NOMO-1 treated with dmso at 0.1 percent for 144 hours (cell line): Measurements from ENCODE around the gene ACYP1.
"Not testable (repeated sequence)": the region's sequence is repeated elsewhere in the genome, so short reads cannot be mapped to it uniquely, and the experiment has no call there.

Experiments
- DNase-seq: peaks from one replicate; lab custom pipeline; 2025; ENCODE audit not compliant: unreplicated experiment; lab: John Stamatoyannopoulos, UW

Gene ACYP1

DNA sequence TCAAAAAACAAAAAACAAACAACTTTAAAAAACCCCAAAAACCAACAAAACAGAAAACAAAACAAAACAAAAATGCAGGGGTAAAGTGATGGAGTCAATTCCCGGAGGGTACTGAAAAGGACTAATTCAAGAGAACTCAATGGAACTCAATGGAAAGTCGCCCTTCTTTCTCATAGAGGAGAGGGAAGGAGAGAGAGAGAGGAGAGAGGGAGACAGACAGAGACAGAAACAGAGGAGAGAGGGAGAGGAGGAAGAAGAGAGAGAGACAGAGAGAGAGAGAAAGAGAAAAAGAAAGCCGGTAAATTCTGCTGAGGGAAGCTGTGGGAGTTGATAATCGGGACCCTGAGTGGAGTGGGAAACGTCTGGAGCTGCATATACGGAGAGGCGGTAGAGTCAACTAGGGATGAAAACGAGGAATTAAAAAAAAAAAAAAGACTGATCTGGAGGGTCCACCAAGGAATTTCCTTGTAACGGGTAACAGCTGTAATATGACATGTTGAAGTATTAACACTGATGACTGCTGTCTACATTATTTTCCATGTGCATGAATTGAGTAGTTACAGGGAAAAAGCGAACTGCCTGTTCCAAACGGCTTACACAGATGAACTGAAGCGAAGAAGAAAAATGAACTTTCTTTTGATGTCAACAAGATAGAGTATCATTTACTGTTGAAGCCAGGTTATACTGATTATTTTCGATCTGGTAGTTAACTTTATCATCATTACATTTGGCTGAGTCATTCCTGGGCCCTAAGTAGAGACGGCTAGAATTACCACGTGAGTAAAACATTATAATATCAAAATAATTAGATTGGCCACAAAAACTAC lies 4.7 kb upstream of the ACYP1 start:
- no peak for DNase-seq

GRCh38 chr14:75067765-75068164 lies 3.9 kb upstream of the ACYP1 start:
- not testable (repeated sequence) for DNase-seq

DNA sequence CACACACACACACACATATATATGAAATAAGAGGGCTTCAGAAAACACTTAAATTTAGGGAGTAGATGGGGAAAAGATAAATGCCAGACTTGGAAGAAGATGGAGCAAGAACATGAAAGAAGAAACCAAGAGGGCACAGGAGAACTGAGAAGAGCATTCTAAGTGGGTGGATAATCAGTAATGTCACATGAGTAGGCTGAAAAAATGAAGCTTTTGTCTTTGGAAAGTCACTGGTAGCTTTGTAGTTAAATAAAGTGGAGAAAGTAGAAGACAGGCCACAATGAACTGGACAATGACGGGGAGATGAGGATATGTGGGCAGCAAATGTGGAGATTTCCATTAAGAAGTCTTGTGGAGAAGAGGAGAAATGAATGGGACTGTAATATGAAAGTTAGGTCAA lies 3.4 kb upstream of the ACYP1 start:
- no peak for DNase-seq

- DNase-seq, result no peak
These were observed 2.9 kb upstream of the ACYP1 start for GRCh38 chr14:75066691-75067090.

DNA sequence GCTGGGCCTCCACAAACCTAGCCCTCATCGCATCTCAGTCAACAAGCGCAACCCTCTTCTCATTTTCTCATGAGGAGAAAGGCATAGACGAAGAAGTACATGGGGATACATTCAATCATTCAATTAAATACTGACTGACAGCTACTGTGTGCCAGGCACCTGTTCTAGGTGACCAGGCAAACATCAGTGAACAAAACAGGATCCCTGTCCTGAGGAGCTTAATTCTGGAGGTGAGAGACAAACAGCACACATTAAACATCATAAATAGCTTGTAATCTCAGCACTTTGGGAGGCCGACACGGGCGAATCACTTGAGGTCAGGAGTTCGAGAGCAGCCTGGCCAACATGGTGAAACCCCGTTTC lies 362 bp upstream of the ACYP1 start:
- DNase-seq, result no peak

DNA sequence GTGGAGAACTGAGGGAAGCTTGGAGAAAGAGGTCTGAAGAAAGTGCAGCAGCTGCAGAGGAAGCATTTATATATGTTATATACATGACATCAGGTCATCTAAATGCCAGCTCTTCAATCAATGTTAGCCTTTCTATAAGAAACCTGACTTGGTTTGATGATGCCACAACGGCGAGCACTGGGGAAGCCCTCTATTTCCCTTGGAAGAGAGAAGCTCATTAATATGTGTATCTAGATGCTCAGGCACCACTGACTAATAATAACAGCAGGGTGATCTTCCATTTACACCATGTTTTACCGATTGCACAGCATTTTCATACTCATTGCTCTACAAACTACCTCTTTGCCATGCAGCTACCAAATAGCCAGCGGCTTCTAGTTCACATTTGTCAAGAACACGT lies 811 bp downstream of the ACYP1 start:
- no peak for DNase-seq

GRCh38 chr14:75060420-75060819 lies 3.4 kb downstream of the ACYP1 start:
- no peak for DNase-seq

- no peak for DNase-seq
These were observed 4.2 kb downstream of the ACYP1 start for GRCh38 chr14:75059642-75060041.

DNA sequence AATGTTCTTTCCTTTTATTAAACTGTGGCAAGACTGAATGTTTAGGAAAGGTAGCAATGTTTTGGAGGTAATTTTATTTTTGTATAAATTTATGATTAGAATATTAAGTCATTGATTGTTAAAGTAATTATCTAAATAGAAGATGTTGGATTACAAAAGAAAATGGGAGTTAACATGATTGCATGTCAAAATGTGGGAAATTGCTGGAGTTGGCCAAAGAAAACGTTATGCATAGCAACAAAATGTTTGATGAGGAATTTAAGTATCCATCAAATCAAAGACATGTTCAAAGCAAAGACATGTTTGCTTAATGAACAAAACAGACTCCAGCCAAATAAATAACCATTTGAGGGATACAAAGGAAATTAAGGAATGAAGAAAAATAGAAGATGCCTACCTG lies 9.4 kb downstream of the ACYP1 start:
- DNase-seq, result no peak

GRCh38 chr14:75053396-75054291 lies 10.2 kb downstream of the ACYP1 start:
- no peak for DNase-seq

DNA sequence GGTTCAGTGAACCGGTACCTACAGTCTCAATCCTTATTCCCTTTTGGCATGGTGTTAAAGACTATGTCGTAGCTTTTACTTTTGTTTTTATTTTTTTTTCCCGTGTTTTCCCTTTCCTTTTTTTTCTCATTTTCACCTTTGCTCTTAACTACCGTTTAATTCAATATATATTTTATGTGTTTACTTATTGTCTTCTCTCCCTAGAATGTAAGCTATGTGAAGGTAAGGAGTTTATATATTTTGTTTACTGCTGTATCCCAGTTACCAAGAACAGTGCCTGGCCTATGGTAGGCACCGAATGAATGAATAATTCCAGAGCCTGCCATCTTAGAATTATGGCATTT lies 12.3 kb downstream of the ACYP1 start:
- no peak for DNase-seq

GRCh38 chr14:75050852-75051555 lies 12.8 kb downstream of the ACYP1 start, which contains the start of gene MLH3:
Gene MLH3, minus strand, starts transcription at chr14:75051467. Its CDS starts 1,812 bp downstream, at chr14:75049655.
- peak; percentile 58 for DNase-seq

DNA sequence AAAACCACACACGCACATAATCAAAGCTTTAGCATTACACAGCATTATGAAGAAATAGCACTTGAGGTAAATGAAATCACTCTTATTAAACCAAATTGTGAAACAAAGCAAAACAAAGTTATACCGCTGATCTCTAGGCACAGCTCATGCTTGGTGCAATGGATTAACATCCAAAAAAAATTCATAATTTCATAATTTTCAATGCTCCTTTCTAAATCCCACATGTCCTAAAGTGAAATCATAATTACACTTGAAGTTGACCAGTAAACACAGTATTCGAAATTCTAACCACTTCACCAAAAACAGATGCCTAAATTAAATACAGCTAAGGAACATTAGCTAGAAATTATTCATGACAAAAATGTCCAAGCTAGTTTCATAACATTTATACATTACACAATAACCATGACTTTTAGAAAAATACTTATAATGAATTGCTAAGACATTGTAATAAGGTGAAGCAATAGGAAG lies 14.1 kb downstream of the ACYP1 start:
- DNase-seq, result peak; percentile 10

DNA sequence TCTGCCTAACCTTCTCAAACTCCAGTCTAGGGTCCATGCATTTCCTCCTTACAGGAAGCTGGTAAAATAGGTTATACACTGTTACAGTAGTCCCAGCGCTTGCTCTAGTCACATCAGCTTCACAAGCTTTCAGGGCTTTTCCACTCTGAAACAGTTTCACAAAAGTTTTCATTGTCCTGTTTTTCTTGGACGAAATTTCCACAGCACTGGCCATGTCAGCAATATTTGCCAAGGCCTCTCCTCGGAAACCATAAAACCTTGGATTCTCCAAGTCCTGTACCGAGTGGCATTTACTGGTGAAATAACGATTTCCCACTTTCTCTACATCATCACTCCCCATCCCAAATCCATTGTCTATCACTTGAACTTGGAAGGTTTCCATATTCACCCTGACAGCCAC lies 14.7 kb downstream of the ACYP1 start:
- no peak for DNase-seq

GRCh38 chr14:75048101-75048500 lies 15.7 kb downstream of the ACYP1 start:
- no peak for DNase-seq

GRCh38 chr14:75047506-75047905 lies 16.3 kb downstream of the ACYP1 start:
- DNase-seq, result no peak

DNA sequence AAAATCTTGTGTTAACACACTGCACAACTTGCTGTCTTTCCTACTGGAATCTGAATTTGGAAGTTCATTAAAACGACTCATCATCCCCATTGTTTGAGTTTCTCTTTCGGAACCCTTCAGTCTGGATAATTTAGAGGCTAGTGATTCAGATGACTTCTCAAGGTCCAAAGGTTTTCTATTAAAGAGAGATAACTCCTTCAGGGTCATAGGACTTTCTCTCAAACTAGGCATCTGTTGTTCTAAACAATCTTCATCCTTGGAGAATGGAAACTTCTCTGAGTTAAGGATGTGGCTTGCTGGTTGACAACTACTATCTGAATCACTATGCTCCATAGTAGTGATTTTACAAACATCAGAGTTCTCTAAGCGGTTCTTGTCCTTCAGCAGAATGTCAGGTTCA lies 16.9 kb downstream of the ACYP1 start:
- DNase-seq, result no peak

- no peak for DNase-seq
These were observed 17.5 kb downstream of the ACYP1 start for GRCh38 chr14:75046275-75046674.

DNA sequence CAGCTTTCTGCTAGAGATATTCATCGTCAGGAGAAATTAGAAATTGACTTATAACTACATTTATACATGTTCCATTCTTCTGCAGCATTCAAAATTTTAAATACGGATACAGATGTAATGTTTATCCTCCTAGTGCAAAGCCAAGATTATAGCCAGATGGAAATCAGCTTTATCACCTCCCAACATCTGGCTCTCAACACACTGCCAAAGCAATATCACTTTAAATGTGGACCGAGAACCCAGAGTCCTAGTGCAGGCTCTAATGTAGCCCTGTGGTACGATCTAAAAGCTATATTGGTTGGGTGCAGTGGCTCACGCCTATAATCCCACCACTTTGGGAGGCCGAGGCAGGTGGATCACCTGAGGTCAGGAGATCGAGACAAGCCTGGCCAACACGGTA lies 19.1 kb downstream of the ACYP1 start:
- DNase-seq, result no peak

GRCh38 chr14:75044322-75044721 lies 19.5 kb downstream of the ACYP1 start:
- no peak for DNase-seq

DNA sequence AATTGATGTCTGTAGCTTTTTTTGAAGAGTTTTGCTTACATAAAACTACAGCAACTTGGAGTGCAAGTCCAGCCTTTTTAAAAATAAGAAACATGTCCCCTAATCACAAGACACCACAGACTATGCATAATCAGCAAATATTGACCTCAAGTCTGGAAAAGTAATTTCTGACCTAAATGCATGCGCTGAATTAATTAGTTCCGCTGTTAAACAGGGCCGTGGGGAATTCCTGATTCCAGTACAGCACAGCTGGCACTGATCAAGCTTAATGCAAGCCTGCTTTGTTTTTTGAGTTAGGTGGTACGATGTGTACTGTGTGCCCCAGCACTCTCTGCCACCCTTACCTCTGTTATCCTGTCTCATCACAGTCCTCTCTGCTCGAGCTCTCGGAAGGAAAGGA lies 21.8 kb downstream of the ACYP1 start:
- DNase-seq, result no peak
